Epithelial cell of esophagus (primary cell): ENCODE measurements around the gene DEPDC5.
A peak's percentile ranks its signal among the peaks of the same experiment; 100 is the strongest.
"Not testable (repeated sequence)": the region's sequence is repeated elsewhere in the genome, so short reads cannot be mapped to it uniquely, and the experiment has no call there.

Experiments
- DNase-seq: peaks from one replicate; pipeline ENCODE4 v3.0.0; 2010; ENCODE audit warnings: low read depth
- H3K4me3 ChIP-seq: 2 replicates; pipeline ENCODE4 v1.5.1; 2011; ENCODE audit warnings: mild to moderate bottlenecking, low read length, control low read depth
- CTCF ChIP-seq: IDR thresholded peaks from 2 replicates; pipeline ENCODE4 v1.5.1; 2011; ENCODE audit warnings: low read depth, mild to moderate bottlenecking, low read length, control low read depth, inconsistent platforms; ENCODE audit not compliant: insufficient read depth; ENCODE audit errors: missing control alignments

Gene DEPDC5

GRCh38 chr22:31738566-31738965, 15.3 kb upstream of the DEPDC5 start:
- no peak for DNase-seq
- no peak for TF ChIP-seq CTCF
- H3K4me3 ChIP-seq = no peak overlapping the region

GRCh38 chr22:31739795-31740201, 14.0 kb upstream of the DEPDC5 start:
- DNase-seq = no peak
- no peak for TF ChIP-seq CTCF

GRCh38 chr22:31740314-31740713, 13.5 kb upstream of the DEPDC5 start:
- not testable (repeated sequence) for H3K4me3 ChIP-seq, DNase-seq

More at GRCh38 chr22:31739795-31740201, 14.0 kb upstream of the DEPDC5 start:
- H3K4me3 ChIP-seq = no peak overlapping the region

GRCh38 chr22:31742115-31742514, 11.7 kb upstream of the DEPDC5 start:
- no peak overlapping the region for H3K4me3 ChIP-seq
- DNase-seq = no peak
- no peak for TF ChIP-seq CTCF

- TF ChIP-seq CTCF = no peak
- DNase-seq = no peak
- no peak overlapping the region for H3K4me3 ChIP-seq
These were observed 11.1 kb upstream of the DEPDC5 start for GRCh38 chr22:31742682-31743081.

GRCh38 chr22:31743871-31744270, 9.9 kb upstream of the DEPDC5 start:
- no peak overlapping the region for H3K4me3 ChIP-seq
- no peak for TF ChIP-seq CTCF

GRCh38 chr22:31747441-31747840, 6.4 kb upstream of the DEPDC5 start:
- no peak for DNase-seq
- no peak for TF ChIP-seq CTCF
- H3K4me3 ChIP-seq = no peak overlapping the region

More at GRCh38 chr22:31743871-31744270, 9.9 kb upstream of the DEPDC5 start:
- no peak for DNase-seq

GRCh38 chr22:31748490-31748889, 5.3 kb upstream of the DEPDC5 start:
- DNase-seq = peak; percentile 15
- H3K4me3 ChIP-seq = peak overlapping the region; percentile 96

More at GRCh38 chr22:31748490-31748889, 5.3 kb upstream of the DEPDC5 start:
- no peak for TF ChIP-seq CTCF
